Activated CD8-positive, alpha-beta memory T cell treated with anti-CD3 and anti-CD28 coated beads, Interleukin-2, amount 50 U/mL, for 24 hours (primary cell): Measurements from ENCODE around the gene ACSF2.

Source experiments
- DNase-seq: peaks from one replicate; pipeline ENCODE4 v3.0.0-alpha.2; 2020; ENCODE audit errors: extremely low read depth

ACSF2 gene

DNA sequence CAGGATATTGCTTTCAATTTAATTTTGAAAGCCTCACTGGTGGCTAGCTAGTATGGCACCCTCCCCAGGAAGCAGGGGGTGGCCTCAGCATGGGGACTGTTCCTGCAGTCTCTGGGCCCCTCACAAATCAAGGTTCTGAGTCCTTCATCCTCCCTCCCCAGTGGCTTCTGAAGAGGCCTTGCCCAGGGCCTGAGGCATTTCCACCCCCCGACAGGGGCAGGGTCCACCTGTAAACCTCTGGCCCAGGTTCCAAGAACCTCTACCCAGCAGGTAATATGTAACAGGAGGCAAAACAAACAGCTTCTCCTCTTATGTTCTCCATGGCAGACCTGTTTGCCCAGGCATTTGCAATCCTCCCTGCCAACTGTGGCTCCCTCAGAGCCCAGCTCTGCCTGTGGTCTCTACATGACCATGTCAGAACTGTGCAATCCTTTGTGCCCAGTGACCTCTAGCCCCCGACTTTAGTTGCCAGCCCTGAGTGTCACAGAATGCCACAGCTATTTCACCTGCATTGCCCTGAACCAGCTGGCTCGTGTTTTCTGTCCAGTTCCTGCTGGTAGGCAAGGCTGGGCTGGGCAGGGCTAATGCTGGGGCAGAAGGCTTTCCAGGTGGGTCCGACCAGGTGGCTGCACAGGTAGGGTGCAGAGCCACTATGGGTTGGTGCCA, 14.3 kb downstream of the ACSF2 start:
- DNase-seq, result no peak

DNA sequence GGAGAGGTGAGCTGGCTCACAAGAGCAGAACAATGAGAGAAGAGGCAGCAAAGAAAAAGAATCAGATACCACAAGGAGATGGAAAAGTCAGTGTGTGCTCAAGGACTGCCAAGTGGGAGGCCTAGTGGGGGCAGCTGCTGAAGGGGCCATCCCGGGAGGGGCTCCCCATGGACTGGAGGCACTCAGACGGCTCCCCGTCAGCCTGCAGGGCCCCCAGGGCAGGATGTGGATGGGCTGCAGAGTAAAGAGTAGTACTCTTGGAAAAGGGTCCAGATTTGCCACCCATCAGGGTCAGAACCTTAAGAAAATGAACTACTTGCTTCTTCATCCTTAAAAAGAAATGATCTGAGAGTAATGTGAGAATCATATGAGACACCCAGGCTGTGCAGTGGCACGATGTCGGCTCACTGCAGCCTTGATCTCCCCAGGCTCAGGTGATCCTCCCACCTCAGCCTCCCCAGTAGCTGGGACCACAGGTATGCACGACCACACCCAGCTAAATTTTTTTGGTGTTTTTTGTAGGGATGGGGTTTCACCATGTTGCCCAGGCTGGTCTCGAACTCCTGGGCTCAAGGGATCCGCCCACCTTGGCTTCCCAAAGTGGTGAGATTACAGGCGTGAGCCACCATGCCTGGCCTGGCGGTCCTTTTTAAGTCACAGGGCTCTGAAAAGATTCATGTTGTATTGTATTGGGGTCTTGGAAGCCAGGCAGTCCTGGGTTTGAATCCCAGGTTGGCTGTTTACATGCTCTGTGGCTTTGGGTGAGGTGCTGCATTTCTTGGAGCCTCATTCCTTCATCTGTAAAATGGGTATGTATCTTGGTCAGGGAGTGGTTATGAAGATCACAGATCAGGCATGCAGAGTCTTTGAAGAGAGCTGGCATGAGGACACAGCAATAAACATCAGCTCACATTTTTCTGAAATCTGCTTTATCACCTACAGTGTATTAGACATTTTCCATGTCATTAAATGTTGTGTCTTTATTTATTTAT, 15.1 kb downstream of the ACSF2 start:
- no peak for DNase-seq

DNA sequence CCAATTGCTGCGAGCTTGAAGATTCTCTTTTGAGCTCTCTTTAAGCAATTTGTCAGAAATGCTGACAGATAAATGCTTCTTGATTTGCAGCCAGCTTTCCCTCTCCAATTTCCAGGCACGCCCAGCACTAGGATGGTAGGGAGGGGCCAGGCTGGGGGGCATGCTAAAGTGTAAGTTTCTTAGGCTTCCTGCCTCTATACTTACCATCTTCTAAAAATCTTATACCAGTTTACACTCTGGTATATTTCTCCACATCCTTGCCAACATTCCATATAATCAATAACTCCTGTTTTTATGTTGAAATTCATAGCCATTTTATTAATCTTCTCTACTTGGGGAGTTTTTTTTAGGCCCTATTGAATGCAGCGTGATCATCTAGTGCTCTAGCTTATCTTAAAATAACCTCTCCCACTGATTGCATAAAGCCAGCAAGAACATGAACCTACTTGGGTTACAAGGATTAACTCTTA, 17.5 kb downstream of the ACSF2 start:
- no peak for DNase-seq

DNA sequence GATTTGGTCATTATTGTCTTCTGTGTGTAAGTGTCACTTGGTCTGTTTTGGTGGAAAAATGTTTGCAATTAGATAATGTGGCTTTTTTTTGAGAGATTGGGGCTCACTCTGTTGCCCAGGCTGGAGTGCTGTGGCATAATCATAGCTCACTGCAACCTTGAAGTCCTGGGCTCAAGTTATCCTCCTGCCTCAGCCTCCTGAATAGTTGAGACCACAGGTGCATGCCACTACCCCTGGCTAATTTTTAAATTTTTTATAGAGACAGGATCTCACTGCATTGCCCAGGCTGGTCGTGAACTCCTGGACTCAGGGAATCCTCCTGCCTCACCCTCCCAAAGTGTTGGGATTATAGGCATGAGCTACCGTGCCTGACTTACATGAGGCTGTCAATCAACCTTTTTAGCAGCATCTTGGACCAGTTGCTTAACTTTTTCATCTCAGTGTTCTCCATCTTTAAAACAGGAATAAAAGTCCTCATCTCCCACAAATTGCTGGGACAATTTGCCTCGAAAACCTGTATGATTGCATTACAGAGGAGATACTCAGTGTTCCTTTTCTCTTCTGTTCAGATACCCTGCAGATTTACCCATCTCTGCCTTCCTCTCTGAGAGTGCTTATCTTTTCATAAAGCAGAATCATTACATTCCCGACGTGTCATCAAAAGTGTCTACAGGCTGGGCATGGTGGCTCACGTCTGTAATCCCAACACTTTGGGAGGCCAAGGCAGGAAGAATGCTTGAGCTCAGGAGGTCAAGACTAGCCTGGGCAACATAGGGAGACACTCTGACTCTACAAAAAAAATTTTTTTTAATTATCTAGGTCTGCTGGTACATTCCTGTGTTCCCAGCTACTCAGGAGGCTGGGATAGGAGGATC, 19.1 kb downstream of the ACSF2 start:
- DNase-seq, result no peak

DNA sequence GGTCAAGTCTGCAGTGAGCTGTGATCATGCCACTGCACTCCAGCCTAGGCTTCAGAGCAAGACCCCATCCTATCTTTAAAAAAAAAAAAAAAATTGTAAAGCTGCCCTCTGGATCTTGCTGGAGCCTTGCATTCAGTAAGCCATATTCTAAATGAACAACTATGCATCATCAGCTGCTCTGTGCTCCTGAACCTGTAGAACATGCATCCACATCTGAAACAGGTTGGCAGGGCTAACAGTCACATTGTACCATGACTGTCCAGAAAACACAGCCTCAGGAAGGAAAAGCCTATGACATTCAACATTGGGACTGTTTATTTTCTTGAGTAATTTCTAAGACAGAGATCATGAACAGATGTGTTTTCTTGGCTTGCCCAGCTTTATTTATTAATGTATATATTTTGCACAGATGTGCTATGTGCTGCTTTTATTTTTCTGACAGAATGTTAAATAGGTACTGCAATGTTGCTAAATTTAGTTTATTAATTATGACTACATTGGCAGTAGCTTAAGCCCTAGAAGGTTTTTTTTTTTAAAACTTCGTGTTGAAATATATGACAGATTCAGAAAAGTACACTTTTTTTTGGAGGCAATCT, 19.8 kb downstream of the ACSF2 start:
- no peak for DNase-seq

DNA sequence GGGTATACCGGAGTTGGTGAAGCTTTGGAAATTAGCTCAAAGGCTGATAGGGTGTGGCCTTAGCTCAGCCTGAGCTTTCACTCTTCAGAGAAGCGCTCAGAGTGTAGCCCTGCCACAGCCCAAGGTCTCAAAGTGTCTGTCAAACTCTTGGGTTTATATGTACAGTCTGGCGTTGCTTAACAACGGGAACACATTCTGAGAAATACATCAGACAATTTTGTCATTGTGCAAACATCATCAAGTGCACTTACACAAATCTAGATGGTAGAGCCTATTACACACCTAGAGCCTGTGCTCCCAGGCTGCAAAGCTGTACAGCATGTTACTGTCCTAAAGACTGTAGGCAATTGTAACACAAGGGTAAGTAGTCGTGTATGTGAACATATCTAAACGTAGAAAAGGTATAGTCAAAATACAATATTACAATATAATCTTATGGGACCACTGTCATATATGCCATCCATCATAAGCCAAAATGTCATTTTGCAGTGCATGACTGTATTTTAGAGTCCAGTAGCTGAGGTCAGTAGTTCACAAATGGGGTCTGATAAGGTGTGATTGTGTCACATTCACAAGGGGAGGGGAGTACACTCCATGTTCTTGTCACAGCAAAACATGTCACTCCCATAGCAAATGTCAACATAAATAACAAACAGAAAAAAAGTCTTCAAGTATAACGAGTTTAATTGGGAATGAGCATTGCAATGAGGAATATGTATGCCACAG, 22.0 kb downstream of the ACSF2 start:
- DNase-seq, result no peak

DNA sequence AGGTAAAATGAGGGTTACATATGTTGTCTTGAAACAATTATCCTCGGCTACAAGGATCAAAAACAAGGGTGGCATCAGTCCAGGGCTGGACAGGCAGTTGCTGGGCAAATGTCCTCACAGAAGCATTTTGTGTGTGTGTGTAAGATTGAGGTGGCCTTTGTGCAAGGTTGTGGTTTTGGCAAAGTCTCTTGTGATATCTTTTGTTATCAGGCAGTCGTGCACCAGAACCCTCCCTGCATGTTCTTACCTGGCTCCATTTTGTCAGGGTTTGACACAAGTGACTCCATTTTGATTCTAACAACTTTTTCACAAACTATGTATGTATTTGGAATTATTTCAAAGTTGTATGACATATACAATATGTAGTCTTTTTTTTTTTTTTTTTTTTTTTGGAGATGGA, 22.6 kb downstream of the ACSF2 start:
- no peak for DNase-seq

DNA sequence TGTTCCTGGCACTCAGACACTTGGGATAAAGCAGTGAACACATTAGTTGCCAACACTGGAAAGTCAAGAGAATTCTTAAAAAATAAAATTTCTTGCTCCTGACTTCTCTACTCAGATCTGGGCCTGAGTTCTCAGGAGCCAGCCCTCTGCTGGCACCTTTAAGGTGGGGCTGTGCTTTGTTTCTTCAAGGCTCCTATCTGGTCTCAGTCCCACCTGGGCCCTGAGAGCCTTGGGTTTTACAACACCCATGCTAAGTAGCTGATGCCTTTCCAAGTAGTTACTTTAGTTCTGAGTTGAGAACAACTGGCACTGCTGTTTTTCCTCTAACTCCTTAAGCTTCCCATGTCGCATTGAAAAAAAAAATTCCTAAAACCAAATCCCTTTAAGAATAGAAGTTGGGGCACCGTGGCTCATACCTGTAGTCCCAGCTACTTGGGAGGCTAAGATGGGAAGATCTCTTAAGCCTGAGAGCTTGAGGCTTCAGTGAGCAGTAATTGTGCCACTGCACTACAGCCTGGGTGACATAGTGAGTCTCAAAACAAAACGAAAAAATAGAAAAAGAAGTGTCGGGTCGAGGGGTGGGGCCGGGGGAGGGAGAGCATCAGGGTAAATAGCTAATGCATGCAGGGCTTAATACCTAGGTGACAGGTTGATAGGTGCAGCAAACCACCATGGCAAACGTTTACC, 26.1 kb downstream of the ACSF2 start:
- DNase-seq, result no peak

DNA sequence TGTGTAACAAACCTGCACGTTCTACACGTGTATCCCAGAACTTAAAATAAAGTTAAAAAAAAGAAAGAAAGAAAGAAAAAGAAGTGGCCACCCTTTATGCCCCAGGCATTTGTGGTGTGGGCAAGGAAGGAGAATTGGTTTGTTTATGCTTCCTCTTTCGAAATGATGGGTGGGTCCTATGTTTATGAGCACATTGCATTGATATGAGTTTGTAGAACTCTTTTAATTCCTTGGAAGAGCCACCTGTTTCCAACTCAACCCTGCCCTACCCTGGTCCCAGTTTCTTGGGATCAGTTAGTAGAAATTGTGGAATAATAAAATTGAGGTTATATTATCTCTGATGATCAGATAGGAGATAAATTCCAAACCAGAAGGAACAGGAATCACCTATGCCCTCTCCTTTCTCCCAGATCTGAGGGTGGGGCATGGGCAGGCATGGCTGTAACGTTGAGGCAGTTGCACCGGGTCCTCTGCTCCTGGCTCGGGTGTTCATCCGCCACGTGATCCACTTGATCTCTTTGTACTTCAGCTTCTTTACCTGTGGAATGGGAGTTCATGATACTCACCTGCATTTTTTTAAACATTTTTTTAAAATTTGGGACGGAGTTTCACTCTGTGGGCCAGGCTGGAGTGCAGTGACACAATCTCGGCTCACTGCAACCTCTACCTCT, 26.7 kb downstream of the ACSF2 start:
- DNase-seq, result no peak

DNA sequence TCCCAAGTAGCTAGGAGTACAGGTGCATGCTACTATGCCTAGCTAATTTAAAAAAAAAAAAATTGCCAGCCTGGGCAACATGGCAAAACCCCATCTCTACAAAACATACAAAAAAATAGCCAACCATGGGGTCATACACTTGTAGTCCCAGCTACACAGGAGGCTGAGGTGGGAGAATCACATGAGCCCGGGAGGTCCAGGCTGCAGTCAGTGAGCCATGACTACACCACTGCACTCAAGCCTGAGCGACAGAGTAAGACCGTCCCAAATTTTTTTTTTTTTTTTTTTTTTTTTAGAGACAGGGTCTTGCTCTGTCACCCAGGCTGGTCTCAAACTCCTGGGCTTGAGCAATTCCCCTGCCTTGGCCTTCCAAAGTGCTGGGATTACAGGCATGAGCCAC, 27.9 kb downstream of the ACSF2 start:
- no peak for DNase-seq

DNA sequence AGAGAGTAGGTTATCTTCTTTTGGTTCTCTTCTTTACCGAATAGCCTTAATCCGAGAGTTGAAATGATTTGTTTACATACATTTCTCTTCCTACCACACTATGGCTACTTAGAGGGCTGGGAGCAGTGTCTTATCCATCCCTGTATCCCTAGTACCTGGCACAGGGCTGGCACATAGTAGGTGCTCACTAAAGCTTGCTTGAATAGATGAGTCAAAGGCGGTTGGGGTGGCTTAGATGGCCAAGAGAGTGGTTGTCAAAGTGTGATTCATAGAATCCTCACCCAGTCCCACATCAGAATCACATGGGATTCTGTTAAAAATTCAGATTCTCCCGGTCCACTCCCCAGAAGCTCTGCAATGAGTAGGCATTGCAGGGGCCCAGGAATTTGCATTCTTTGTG, 31.6 kb downstream of the ACSF2 start:
- no peak for DNase-seq

DNA sequence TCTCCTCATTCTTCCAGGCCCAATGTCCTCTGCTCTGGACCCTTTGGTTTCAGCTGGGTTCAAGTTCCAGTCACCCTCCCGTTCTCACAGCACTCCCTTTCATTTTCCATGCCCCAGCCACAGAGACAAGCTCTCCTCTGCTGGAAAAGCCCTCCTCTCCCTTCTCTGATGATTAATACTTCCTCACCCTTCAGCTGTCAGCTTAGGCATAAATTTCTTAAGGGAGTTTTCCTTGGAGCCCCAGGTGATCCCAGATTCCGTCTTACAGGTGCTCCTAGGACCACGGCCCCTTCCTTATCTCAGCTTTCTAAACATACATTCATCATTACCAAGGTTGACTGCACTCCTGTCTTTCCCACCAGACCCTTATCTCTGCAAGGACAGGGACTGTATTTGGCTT, 32.3 kb downstream of the ACSF2 start:
- DNase-seq, result no peak

DNA sequence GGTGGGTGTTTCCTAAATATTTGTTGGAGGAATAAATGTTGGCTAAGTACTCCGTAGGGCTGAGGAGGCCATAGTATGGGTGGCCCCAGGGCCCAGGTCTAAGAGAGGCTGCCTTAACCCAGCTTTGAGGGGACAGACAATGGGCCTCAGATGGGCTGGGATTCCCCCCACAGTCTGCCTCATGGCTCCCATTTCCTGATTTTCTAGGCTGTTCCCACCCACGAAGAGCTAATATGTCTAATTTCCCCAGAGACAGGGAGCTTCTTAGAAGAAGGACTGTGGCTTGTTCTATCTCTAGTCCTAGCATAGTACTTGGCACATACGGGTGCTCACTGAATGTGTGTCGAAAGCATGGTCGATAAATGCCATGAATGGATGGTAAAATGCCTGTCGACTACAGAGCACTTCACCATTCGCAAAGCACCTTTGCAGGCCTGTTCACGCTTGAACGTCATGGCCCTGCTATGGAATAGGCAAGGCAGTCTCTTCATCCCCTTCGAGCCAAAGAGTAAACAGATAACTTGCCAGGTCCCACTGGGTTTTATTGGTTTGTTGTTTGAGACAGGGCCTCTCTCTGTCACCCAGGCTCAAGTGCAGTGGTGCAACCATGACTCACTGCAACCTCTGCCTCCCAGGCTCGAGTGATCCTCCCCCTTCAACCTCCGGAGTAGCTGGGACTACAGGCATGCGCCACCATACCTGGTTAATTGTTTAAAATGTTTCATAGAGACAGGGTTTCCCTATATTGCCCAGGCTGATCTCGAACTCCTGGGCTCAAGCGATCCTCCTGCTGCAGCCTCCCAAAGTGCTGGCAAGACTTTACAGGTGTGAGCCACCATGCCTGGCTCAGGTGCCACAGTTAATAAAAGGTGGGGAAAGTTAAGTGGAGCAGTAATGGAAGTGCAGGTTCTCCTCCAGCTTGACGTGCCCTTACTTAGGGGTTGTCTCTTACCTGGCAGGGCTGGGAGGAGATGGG, 33.0 kb downstream of the ACSF2 start:
- DNase-seq, result no peak

DNA sequence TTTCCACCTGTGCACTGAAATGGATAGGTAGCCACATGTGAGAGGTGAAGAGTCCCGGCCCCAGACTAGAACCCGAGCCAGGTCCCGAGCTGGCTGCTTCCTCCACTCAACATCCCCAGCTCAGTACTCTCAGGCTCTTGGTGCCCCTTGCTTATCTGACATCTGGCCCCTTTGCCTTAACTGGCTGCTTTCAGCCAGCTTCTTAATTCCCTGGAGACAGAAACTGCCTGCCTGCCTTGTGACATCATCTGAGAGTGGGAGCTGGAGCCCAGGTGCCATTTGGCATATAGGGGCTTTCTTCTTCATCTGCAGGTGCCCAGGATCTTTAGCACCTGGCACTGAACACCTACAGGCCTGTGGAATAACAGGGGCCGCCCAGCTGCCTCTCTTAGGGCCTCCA, 33.7 kb downstream of the ACSF2 start:
- DNase-seq, result no peak

DNA sequence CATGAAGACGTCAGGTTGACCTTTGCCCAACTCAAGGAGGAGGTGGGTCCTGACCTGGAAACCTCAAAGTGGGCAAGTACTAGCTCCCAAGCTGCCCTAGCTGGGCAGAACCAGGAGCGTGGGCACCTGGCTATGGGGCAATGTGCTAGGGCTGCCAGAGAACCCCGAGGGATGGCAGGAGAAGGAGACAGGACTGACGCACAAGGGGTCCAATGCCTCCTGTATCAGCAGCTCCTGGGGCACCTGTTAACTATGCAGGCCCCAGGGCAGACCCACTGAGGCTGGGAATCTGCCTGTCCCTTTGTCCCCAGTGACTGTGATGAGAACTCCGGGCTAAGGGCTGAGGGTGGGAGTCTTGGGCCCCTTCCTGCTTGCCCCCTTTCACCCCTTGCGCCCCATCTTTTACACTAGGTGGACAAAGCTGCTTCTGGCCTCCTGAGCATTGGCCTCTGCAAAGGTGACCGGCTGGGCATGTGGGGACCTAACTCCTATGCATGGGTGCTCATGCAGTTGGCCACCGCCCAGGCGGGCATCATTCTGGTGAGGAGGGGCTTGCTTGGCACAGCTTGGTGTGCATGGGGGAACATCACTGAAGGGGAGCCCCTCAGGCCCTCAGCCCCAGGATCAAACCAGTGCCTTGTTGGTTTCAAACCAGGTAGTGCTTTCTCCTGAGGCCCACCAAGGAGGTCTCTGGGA, 35.0 kb downstream of the ACSF2 start:
- DNase-seq, result no peak

DNA sequence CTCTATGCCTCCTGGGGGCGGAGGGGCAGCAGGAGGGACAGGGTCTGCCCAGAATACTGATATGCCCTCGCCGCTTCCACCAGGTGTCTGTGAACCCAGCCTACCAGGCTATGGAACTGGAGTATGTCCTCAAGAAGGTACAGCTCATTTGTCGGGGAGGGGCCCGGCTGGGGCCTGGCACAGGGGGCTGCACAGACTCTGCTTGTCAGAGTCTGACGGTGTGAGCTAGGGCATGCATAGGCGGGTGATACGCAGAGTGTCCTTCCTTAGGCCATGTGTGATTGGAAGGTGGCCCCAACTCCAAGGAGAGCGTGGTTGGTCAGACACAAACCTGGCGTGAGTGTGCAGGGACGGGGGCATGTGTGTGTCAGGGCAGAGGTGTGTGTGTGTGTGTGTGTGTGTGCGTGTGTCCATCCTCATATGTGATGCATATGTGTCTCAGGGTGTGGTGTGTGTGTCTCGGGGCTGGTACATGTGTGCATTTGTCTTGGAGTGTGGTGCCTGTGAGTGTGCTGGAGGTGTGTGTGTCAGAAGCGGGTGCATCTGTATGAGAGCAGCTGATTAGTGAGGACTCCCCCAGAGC, 35.6 kb downstream of the ACSF2 start:
- DNase-seq, result no peak

DNA sequence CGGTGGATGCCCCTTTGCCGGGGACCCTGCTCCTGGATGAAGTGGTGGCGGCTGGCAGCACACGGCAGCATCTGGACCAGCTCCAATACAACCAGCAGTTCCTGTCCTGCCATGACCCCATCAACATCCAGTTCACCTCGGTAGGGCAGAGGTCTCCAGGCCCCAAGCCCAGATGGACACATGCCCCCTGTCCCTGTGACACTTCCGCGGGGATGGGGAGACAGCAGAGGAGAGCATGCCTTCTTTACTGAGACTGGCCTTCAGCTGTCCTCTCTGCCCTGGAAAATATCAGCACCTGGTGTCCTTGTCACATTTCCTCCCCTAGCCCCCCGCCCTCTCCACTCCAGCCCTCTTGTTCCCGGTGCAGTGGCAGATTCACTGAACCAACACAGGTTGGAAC, 36.4 kb downstream of the ACSF2 start:
- no peak for DNase-seq

DNA sequence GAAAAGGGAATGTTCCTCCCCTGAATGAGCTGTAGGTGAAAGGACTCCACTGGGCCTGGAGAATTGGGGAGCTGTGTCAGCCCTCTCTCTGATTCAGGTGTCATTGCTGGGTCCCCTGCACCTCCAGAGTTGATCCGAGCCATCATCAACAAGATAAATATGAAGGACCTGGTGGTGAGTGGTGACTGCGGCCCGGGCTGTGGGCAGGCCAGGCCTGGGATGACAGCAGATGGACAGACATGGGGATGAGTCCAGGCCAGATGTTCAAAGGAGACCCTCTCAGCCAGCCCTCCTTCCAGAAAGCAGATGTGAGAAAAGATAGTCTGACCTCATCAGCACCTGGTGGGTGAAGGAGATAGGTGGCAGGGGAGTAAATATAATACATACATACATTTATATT, 38.1 kb downstream of the ACSF2 start:
- no peak for DNase-seq
